ENCODE data around the gene AZI2. TPM values are rescaled to one million over a fixed set of nuclear protein-coding genes. Genes with fewer than 3 reads are reported as not detected.

The AZI2 gene
- total and polyA plus RNA-seq, 2 experiments from 2014 or later: 24.5 to 28.6 TPM

DNA sequence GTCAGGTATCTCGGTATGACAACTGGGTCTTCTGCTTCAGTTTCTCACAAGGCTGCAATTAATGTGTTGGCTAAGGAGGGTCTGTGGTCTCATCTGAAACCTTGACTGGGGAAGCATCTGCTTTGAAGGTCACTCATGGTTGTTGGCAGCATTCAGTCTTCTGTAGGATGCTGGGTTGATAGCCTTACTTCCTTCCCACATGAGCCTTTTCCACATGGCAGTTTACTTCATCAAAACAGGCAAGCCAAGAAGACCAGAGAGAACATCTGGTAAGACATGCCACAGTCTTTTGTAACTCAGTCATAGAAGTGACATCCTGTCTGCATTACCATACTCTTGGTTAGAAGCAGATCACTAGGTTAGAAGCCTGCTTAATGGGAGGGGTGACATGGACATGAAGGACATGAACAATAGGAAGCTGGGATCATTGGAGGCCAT, 57.7 kb downstream of the AZI2 start:
- Histone ChIP-seq H3K4me2 (no peak overlapping the region), H3K4me1 (ENCODE audit: insufficient read depth) (0 out of 2 replicates have a peak, but pooled peaks cover 4% of the 10 kb centered on the region), H3K27ac (ENCODE audit: low read depth) (no peak overlapping the region), H3K36me3 (ENCODE audit: insufficient read depth) (no peaks in the 10 kb centered on the region), H3F3A (replicated peaks; ENCODE audit: low read depth) (no peaks in the 10 kb centered on the region), H3K27me3 (ENCODE audit: insufficient read depth) (no peaks in the 10 kb centered on the region), H3K4me3 (no peak overlapping the region), H3K79me2 (replicated peaks; ENCODE audit: insufficient read depth) (no peaks in the 10 kb centered on the region), H2AFZ (no peak overlapping the region), H4K20me1 (replicated peaks; ENCODE audit: insufficient read depth) (no peaks in the 10 kb centered on the region; the same call in 1 of the 2 replicates), H3K9me2 (ENCODE audit: insufficient read depth) (no peaks in the 10 kb centered on the region)
- no peak for ATAC-seq
- H3K4me1 Mint-ChIP-seq: peaks cover 31% of the 10 kb centered on the region
- peaks cover 17% of the 10 kb centered on the region; the same call in 2 of the 3 replicates for H3K36me3 Mint-ChIP-seq (ENCODE audit: low read depth)
- peaks cover 8% of the 10 kb centered on the region; the same call in 2 of the 3 replicates for H3K9me3 Mint-ChIP-seq
- no peak for TF ChIP-seq ETS1 (IDR thresholded peaks at IDR 0.05)
- no peak for TF ChIP-seq ZNF331 (CRISPR knock-in tag; IDR thresholded peaks at IDR 0.05; ENCODE audit: low read depth)
- TF ChIP-seq, protein P1, sequence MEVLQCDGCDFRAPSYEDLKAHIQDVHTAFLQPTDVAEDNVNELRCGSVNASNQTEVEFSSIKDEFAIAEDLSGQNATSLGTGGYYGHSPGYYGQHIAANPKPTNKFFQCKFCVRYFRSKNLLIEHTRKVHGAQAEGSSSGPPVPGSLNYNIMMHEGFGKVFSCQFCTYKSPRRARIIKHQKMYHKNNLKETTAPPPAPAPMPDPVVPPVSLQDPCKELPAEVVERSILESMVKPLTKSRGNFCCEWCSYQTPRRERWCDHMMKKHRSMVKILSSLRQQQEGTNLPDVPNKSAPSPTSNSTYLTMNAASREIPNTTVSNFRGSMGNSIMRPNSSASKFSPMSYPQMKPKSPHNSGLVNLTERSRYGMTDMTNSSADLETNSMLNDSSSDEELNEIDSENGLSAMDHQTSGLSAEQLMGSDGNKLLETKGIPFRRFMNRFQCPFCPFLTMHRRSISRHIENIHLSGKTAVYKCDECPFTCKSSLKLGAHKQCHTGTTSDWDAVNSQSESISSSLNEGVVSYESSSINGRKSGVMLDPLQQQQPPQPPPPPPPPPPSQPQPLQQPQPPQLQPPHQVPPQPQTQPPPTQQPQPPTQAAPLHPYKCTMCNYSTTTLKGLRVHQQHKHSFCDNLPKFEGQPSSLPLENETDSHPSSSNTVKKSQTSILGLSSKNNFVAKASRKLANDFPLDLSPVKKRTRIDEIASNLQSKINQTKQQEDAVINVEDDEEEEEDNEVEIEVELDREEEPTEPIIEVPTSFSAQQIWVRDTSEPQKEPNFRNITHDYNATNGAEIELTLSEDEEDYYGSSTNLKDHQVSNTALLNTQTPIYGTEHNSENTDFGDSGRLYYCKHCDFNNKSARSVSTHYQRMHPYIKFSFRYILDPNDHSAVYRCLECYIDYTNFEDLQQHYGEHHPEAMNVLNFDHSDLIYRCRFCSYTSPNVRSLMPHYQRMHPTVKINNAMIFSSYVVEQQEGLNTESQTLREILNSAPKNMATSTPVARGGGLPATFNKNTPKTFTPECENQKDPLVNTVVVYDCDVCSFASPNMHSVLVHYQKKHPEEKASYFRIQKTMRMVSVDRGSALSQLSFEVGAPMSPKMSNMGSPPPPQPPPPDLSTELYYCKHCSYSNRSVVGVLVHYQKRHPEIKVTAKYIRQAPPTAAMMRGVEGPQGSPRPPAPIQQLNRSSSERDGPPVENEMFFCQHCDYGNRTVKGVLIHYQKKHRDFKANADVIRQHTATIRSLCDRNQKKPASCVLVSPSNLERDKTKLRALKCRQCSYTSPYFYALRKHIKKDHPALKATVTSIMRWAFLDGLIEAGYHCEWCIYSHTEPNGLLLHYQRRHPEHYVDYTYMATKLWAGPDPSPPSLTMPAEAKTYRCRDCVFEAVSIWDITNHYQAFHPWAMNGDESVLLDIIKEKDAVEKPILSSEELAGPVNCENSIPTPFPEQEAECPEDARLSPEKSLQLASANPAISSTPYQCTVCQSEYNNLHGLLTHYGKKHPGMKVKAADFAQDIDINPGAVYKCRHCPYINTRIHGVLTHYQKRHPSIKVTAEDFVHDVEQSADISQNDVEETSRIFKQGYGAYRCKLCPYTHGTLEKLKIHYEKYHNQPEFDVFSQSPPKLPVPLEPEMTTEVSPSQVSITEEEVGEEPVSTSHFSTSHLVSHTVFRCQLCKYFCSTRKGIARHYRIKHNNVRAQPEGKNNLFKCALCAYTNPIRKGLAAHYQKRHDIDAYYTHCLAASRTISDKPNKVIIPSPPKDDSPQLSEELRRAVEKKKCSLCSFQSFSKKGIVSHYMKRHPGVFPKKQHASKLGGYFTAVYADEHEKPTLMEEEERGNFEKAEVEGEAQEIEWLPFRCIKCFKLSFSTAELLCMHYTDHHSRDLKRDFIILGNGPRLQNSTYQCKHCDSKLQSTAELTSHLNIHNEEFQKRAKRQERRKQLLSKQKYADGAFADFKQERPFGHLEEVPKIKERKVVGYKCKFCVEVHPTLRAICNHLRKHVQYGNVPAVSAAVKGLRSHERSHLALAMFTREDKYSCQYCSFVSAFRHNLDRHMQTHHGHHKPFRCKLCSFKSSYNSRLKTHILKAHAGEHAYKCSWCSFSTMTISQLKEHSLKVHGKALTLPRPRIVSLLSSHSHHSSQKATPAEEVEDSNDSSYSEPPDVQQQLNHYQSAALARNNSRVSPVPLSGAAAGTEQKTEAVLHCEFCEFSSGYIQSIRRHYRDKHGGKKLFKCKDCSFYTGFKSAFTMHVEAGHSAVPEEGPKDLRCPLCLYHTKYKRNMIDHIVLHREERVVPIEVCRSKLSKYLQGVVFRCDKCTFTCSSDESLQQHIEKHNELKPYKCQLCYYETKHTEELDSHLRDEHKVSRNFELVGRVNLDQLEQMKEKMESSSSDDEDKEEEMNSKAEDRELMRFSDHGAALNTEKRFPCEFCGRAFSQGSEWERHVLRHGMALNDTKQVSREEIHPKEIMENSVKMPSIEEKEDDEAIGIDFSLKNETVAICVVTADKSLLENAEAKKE (CRISPR knock-in tag; IDR thresholded peaks at IDR 0.05): no peak
- TF ChIP-seq REST (IDR thresholded peaks at IDR 0.05; ENCODE audit: unreplicated experiment): no peak
- TF ChIP-seq ZNF114 (CRISPR knock-in tag; IDR thresholded peaks at IDR 0.05): no peak
- no peak for TF ChIP-seq CREB1 (CRISPR knock-in tag; IDR thresholded peaks at IDR 0.05; ENCODE audit: low read depth)
- no peak for TF ChIP-seq NANOG (IDR thresholded peaks at IDR 0.05; ENCODE audit: borderline replicate concordance)
- TF ChIP-seq EZH2 (IDR thresholded peaks at IDR 0.05; ENCODE audit: low read depth, unreplicated experiment): no peak
- TF ChIP-seq POLR2AphosphoS5 (IDR thresholded peaks at IDR 0.05; ENCODE audit: low read depth): no peak
- TF ChIP-seq EZH2phosphoT487 (IDR thresholded peaks at IDR 0.05; ENCODE audit: unreplicated experiment): no peak
- no peak for TF ChIP-seq CTCF (conservative IDR thresholded peaks at IDR 0.05; ENCODE audit: low read depth in 2 of 2)
- TF ChIP-seq STAT1 (IDR thresholded peaks at IDR 0.05; ENCODE audit: unreplicated experiment): no peak
- no peak for TF ChIP-seq JUNB (IDR thresholded peaks at IDR 0.05; ENCODE audit: unreplicated experiment)
- DNase-seq (ENCODE audit: low spot score): no peak
- no peak overlapping the region for H3K27ac Mint-ChIP-seq
- no peaks in the 10 kb centered on the region for H3K27me3 Mint-ChIP-seq (ENCODE audit: insufficient read depth, low read depth, poor library complexity)
- no peak overlapping the region for H3K4me3 Mint-ChIP-seq

Data from GM23338 (cell line).